ENCODE results near the gene ARHGAP15. TPM values are rescaled to one million over a fixed set of nuclear protein-coding genes. Genes with fewer than 3 reads are reported as not detected.

Gene ARHGAP15
- total and polyA plus RNA-seq, 2 experiments from 2014 or later: 0.26 TPM; not detected in 1

DNA sequence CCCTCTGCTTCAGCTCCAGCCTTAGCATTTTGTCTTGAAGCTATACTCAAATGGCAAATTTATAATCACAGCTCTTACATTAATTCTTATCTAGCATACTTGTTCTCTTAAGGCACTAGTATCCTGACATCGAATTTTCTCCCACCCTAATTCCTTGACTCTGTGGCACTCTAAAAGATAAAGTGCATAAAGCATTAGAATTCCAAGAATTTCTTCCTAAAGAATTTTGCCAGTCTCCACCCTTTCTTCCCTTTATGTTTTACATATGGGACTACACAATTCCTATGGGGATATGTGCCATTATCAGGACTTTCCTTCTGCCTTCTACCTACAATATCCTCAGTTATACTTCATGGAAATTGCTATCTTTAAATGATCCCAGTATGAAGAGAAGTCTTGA is 560.3 kb downstream of the ARHGAP15 start:
- Histone ChIP-seq H3K27me3 (ENCODE audit: insufficient read depth) (no peaks in the 10 kb centered on the region), H3F3A (replicated peaks; ENCODE audit: low read depth) (no peaks in the 10 kb centered on the region), H2AFZ (no peak overlapping the region), H3K4me3 (no peak overlapping the region), H3K9me2 (ENCODE audit: insufficient read depth) (no peaks in the 10 kb centered on the region), H3K4me2 (no peak overlapping the region; the same call in 1 of the 2 replicates), H4K20me1 (replicated peaks; ENCODE audit: insufficient read depth) (no peaks in the 10 kb centered on the region), H3K27ac (ENCODE audit: low read depth) (no peak overlapping the region), H3K4me1 (ENCODE audit: insufficient read depth) (peaks cover 46% of the 10 kb centered on the region), H3K36me3 (ENCODE audit: insufficient read depth) (no peaks in the 10 kb centered on the region), H3K79me2 (replicated peaks; ENCODE audit: insufficient read depth) (no peaks in the 10 kb centered on the region)
- ATAC-seq (no peak), DNase-seq (ENCODE audit: low spot score) (no peak)
- Mint-ChIP-seq H3K36me3 (ENCODE audit: low read depth) (no peaks in the 10 kb centered on the region), H3K4me3 (no peak overlapping the region), H3K27me3 (ENCODE audit: insufficient read depth, low read depth, poor library complexity) (no peaks in the 10 kb centered on the region), H3K9me3 (no peaks in the 10 kb centered on the region), H3K4me1 (peaks cover 70% of the 10 kb centered on the region), H3K27ac (no peak overlapping the region)
- TF ChIP-seq, protein P1, sequence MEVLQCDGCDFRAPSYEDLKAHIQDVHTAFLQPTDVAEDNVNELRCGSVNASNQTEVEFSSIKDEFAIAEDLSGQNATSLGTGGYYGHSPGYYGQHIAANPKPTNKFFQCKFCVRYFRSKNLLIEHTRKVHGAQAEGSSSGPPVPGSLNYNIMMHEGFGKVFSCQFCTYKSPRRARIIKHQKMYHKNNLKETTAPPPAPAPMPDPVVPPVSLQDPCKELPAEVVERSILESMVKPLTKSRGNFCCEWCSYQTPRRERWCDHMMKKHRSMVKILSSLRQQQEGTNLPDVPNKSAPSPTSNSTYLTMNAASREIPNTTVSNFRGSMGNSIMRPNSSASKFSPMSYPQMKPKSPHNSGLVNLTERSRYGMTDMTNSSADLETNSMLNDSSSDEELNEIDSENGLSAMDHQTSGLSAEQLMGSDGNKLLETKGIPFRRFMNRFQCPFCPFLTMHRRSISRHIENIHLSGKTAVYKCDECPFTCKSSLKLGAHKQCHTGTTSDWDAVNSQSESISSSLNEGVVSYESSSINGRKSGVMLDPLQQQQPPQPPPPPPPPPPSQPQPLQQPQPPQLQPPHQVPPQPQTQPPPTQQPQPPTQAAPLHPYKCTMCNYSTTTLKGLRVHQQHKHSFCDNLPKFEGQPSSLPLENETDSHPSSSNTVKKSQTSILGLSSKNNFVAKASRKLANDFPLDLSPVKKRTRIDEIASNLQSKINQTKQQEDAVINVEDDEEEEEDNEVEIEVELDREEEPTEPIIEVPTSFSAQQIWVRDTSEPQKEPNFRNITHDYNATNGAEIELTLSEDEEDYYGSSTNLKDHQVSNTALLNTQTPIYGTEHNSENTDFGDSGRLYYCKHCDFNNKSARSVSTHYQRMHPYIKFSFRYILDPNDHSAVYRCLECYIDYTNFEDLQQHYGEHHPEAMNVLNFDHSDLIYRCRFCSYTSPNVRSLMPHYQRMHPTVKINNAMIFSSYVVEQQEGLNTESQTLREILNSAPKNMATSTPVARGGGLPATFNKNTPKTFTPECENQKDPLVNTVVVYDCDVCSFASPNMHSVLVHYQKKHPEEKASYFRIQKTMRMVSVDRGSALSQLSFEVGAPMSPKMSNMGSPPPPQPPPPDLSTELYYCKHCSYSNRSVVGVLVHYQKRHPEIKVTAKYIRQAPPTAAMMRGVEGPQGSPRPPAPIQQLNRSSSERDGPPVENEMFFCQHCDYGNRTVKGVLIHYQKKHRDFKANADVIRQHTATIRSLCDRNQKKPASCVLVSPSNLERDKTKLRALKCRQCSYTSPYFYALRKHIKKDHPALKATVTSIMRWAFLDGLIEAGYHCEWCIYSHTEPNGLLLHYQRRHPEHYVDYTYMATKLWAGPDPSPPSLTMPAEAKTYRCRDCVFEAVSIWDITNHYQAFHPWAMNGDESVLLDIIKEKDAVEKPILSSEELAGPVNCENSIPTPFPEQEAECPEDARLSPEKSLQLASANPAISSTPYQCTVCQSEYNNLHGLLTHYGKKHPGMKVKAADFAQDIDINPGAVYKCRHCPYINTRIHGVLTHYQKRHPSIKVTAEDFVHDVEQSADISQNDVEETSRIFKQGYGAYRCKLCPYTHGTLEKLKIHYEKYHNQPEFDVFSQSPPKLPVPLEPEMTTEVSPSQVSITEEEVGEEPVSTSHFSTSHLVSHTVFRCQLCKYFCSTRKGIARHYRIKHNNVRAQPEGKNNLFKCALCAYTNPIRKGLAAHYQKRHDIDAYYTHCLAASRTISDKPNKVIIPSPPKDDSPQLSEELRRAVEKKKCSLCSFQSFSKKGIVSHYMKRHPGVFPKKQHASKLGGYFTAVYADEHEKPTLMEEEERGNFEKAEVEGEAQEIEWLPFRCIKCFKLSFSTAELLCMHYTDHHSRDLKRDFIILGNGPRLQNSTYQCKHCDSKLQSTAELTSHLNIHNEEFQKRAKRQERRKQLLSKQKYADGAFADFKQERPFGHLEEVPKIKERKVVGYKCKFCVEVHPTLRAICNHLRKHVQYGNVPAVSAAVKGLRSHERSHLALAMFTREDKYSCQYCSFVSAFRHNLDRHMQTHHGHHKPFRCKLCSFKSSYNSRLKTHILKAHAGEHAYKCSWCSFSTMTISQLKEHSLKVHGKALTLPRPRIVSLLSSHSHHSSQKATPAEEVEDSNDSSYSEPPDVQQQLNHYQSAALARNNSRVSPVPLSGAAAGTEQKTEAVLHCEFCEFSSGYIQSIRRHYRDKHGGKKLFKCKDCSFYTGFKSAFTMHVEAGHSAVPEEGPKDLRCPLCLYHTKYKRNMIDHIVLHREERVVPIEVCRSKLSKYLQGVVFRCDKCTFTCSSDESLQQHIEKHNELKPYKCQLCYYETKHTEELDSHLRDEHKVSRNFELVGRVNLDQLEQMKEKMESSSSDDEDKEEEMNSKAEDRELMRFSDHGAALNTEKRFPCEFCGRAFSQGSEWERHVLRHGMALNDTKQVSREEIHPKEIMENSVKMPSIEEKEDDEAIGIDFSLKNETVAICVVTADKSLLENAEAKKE (CRISPR knock-in tag; IDR thresholded peaks at IDR 0.05): no peak
- no peak for TF ChIP-seq EZH2 (IDR thresholded peaks at IDR 0.05; ENCODE audit: low read depth, unreplicated experiment)
- no peak for TF ChIP-seq CREB1 (CRISPR knock-in tag; IDR thresholded peaks at IDR 0.05; ENCODE audit: low read depth)
- TF ChIP-seq JUNB (IDR thresholded peaks at IDR 0.05; ENCODE audit: unreplicated experiment): no peak
- no peak for TF ChIP-seq ZNF331 (CRISPR knock-in tag; IDR thresholded peaks at IDR 0.05; ENCODE audit: low read depth)
- no peak for TF ChIP-seq REST (IDR thresholded peaks at IDR 0.05; ENCODE audit: unreplicated experiment)
- no peak for TF ChIP-seq ZNF114 (CRISPR knock-in tag; IDR thresholded peaks at IDR 0.05)
- TF ChIP-seq ETS1 (IDR thresholded peaks at IDR 0.05): no peak
- no peak for TF ChIP-seq STAT1 (IDR thresholded peaks at IDR 0.05; ENCODE audit: unreplicated experiment)

Measured in GM23338 (cell line).